ENCODE results near the gene GINS3. TPM values are rescaled to one million over a fixed set of nuclear protein-coding genes. Genes with fewer than 3 reads are reported as not detected.

The GINS3 gene
- total RNA-seq, 1 donor from 2014 or later: 5.9 TPM

DNA sequence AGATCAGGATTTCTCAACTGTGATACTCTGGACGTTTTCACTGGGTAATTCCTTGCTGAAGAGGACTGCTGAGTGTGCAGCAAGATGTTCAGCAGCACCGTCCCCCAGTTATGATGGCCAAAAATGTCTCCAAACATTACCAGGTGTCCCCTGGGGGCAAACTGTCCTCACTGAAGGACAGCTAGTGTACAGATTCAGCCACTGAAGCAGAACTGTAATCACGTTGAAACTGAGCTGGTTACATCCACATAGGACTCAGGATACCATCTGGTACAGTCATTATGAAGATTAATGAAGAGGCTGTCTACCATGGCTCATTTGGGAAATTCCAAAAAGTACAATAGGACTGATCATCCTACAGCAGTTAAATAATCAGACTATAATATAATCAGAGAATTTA, 43.3 kb upstream of the GINS3 start:
- Mint-ChIP-seq H3K27ac (ENCODE audit: unreplicated experiment) (no peak overlapping the region), H3K4me3 (ENCODE audit: unreplicated experiment) (no peak overlapping the region), H3K27me3 (ENCODE audit: unreplicated experiment) (peaks cover 2% of the 10 kb centered on the region), H3K9me3 (ENCODE audit: unreplicated experiment) (no peaks in the 10 kb centered on the region), H3K4me1 (ENCODE audit: low read depth, unreplicated experiment) (no peaks in the 10 kb centered on the region), H3K36me3 (ENCODE audit: unreplicated experiment) (peaks cover 6% of the 10 kb centered on the region)
- no peak for DNase-seq
- TF ChIP-seq, protein P1, sequence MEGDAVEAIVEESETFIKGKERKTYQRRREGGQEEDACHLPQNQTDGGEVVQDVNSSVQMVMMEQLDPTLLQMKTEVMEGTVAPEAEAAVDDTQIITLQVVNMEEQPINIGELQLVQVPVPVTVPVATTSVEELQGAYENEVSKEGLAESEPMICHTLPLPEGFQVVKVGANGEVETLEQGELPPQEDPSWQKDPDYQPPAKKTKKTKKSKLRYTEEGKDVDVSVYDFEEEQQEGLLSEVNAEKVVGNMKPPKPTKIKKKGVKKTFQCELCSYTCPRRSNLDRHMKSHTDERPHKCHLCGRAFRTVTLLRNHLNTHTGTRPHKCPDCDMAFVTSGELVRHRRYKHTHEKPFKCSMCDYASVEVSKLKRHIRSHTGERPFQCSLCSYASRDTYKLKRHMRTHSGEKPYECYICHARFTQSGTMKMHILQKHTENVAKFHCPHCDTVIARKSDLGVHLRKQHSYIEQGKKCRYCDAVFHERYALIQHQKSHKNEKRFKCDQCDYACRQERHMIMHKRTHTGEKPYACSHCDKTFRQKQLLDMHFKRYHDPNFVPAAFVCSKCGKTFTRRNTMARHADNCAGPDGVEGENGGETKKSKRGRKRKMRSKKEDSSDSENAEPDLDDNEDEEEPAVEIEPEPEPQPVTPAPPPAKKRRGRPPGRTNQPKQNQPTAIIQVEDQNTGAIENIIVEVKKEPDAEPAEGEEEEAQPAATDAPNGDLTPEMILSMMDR (IDR thresholded peaks at IDR 0.05; ENCODE audit: partially characterized antibody, unreplicated experiment): no peak

DNA sequence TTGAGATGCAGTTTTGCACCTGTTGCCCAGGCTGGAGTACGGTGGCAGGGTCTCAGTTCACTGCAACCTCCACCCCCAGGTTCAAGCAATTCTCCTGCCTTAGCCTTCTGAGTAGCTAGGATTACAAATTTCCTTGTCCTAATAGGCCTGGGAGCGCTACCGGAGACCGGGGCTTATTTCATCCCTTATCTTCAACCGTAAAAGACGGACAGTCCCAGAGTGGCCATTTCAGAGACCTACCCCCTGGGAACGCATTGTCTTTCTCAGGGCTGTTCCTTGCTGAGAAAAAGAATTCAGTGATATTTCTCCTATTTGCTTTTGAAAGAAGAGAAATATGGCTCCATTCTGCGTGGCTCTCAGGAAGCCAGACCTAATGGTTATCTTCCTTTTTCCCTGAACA, 39.6 kb upstream of the GINS3 start:
- H3K4me1 Mint-ChIP-seq (ENCODE audit: low read depth, unreplicated experiment): no peaks in the 10 kb centered on the region
- no peak overlapping the region for H3K27ac Mint-ChIP-seq (ENCODE audit: unreplicated experiment)
- no peak for DNase-seq
- no peaks in the 10 kb centered on the region for H3K9me3 Mint-ChIP-seq (ENCODE audit: unreplicated experiment)
- H3K27me3 Mint-ChIP-seq (ENCODE audit: unreplicated experiment): peaks cover 2% of the 10 kb centered on the region
- peaks cover 12% of the 10 kb centered on the region for H3K36me3 Mint-ChIP-seq (ENCODE audit: unreplicated experiment)
- TF ChIP-seq, protein P1 (IDR thresholded peaks at IDR 0.05; ENCODE audit: partially characterized antibody, unreplicated experiment): no peak
- no peak overlapping the region for H3K4me3 Mint-ChIP-seq (ENCODE audit: unreplicated experiment)

DNA sequence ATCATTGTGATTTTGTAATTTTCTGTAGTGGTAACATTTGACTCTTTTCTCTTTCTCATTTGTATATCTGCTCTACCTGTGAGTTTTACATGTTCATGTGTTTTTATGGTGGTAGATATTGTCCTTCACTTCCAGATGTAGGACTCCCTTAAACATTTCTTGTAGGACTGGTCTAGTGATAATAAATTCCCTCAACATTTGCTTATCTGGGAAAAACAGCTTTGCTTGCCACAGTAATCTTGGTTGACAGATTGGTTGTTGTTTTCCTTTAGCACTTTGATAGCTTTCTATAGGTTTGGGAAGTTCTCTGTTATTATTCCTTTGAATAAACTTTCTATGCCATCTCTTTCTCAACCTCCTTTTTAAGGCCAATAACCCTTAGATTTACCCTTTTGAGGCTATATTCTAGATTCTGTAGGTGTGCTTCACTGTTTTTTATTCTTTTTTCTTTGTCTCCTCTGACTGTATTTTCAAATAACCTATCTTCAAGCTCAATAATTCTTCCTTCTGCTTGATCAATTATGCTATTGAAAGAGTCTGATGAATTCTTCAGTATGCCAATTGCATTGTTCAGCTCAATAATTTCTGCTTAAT, 32.1 kb upstream of the GINS3 start:
- Mint-ChIP-seq H3K27ac (ENCODE audit: unreplicated experiment) (no peak overlapping the region), H3K36me3 (ENCODE audit: unreplicated experiment) (peaks cover 26% of the 10 kb centered on the region), H3K4me3 (ENCODE audit: unreplicated experiment) (no peak overlapping the region), H3K9me3 (ENCODE audit: unreplicated experiment) (peaks cover 8% of the 10 kb centered on the region), H3K4me1 (ENCODE audit: low read depth, unreplicated experiment) (no peaks in the 10 kb centered on the region), H3K27me3 (ENCODE audit: unreplicated experiment) (no peaks in the 10 kb centered on the region)
- DNase-seq: no peak
- TF ChIP-seq, protein P1 (IDR thresholded peaks at IDR 0.05; ENCODE audit: partially characterized antibody, unreplicated experiment): no peak

DNA sequence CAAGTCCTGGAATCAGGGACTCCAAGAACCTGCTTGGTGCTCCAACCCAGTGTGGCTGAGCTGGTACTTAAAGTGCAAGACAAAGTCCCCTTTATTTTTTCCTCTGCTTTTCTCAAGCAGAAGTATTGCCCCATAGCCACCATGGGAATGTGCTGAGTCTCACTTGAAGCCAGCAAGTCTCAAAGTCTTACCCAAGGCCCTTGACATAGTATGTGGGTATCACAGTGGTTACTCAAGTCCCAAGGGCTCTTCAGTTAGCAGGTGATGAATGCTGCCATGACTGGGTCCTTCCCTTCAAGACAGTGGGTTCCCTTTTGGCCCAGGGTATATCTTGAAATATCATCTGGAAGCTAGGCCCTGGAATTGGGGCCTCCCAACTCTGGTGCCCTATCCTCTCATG, 30.5 kb upstream of the GINS3 start:
- H3K4me1 Mint-ChIP-seq (ENCODE audit: low read depth, unreplicated experiment): no peaks in the 10 kb centered on the region
- H3K27me3 Mint-ChIP-seq (ENCODE audit: unreplicated experiment): peaks cover 3% of the 10 kb centered on the region
- H3K4me3 Mint-ChIP-seq (ENCODE audit: unreplicated experiment): no peak overlapping the region
- peaks cover 20% of the 10 kb centered on the region for H3K36me3 Mint-ChIP-seq (ENCODE audit: unreplicated experiment)
- no peak overlapping the region for H3K27ac Mint-ChIP-seq (ENCODE audit: unreplicated experiment)
- TF ChIP-seq, protein P1 (IDR thresholded peaks at IDR 0.05; ENCODE audit: partially characterized antibody, unreplicated experiment): no peak
- H3K9me3 Mint-ChIP-seq (ENCODE audit: unreplicated experiment): peaks cover 8% of the 10 kb centered on the region
- DNase-seq: no peak

DNA sequence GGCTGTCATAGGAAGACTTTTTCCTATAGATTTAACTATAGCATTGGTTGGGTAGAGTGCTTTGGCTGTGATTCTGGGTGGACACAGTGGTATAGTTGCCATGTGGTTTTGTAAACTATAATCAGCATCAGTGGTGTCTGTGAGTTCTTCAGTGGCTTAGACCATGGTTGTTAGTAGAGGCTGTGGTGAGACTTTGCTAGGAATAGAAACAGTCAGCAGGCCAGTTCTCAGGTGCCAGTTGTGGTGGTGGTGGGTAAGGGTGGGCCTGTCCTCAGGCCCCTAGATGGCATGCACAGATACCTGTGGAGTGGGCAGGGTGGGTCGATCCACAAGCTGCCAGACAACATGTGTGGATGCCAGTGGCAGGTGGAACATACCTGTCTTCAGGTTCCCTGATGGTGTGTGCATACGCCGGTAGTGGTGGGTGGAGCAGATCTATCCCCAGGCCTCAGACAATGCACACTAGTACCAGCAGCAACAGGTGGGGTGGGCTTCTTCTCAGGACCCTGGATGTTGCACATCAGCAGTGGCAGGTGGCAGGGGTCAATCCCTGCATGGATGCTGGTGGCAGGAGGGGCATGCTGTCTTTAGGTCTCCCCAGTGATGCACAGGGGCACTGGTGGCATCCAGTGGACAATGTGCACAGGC, 28.4 kb upstream of the GINS3 start:
- H3K9me3 Mint-ChIP-seq (ENCODE audit: unreplicated experiment): peaks cover 7% of the 10 kb centered on the region
- no peaks in the 10 kb centered on the region for H3K4me1 Mint-ChIP-seq (ENCODE audit: low read depth, unreplicated experiment)
- TF ChIP-seq, protein P1 (IDR thresholded peaks at IDR 0.05; ENCODE audit: partially characterized antibody, unreplicated experiment): no peak
- H3K27ac Mint-ChIP-seq (ENCODE audit: unreplicated experiment): no peak overlapping the region
- peaks cover 13% of the 10 kb centered on the region for H3K36me3 Mint-ChIP-seq (ENCODE audit: unreplicated experiment)
- H3K27me3 Mint-ChIP-seq (ENCODE audit: unreplicated experiment): peaks cover 3% of the 10 kb centered on the region
- H3K4me3 Mint-ChIP-seq (ENCODE audit: unreplicated experiment): no peak overlapping the region
- no peak for DNase-seq
